Smooth muscle cell (in vitro differentiated cells): Measurements from ENCODE around the gene ADIPOR2. TPM values are rescaled to one million over a fixed set of nuclear protein-coding genes. Genes with fewer than 3 reads are reported as not detected.
A peak's percentile ranks its signal among the peaks of the same experiment; 100 is the strongest.

Experiments
- DNase-seq: peaks from one replicate; lab custom pipeline; 2025; ENCODE audit not compliant: unreplicated experiment; lab: John Stamatoyannopoulos, UW
- H2AFZ ChIP-seq: fragments of 200-600 bp; sonication (generic); 2 replicates; pipeline ENCODE4 v1.6.0; 2016; ENCODE audit warnings: antibody characterized with exemption, low read depth, mild to moderate bottlenecking
- H3F3A ChIP-seq: fragments of 200-600 bp; sonication (generic); 2 replicates; pipeline ENCODE4 v1.6.0; 2017; ENCODE audit warnings: antibody characterized with exemption, low read depth
- H3K27ac ChIP-seq: fragments of 200-600 bp; sonication (generic); 2 replicates; pipeline ENCODE4 v1.5.1; 2016; ENCODE audit warnings: low read depth, mild to moderate bottlenecking
- H3K27me3 ChIP-seq: fragments of 200-600 bp; sonication (generic); 2 replicates; pipeline ENCODE4 v1.6.1; 2016; ENCODE audit warnings: low read depth, mild to moderate bottlenecking
- H3K36me3 ChIP-seq: fragments of 200-600 bp; sonication (generic); 2 replicates; pipeline ENCODE4 v1.5.1; 2016; ENCODE audit warnings: low read depth
- H3K4me1 ChIP-seq: fragments of 200-600 bp; sonication (generic); 2 replicates; pipeline ENCODE4 v1.5.1; 2016; ENCODE audit warnings: low read depth
- H3K4me2 ChIP-seq: fragments of 200-600 bp; sonication (generic); 2 replicates; pipeline ENCODE4 v1.6.0; 2016; ENCODE audit warnings: mild to moderate bottlenecking
- H3K4me3 ChIP-seq: fragments of 200-600 bp; sonication (generic); 2 replicates; pipeline ENCODE4 v1.5.1; 2016; ENCODE audit warnings: mild to moderate bottlenecking
- H3K79me2 ChIP-seq: fragments of 200-600 bp; sonication (generic); 2 replicates; pipeline ENCODE4 v1.6.0; 2016; ENCODE audit warnings: low read depth, mild to moderate bottlenecking
- H3K9ac ChIP-seq: fragments of 200-600 bp; sonication (generic); 2 replicates; pipeline ENCODE4 v1.6.0; 2016; ENCODE audit warnings: low read depth
- H3K9me3 ChIP-seq: fragments of 200-600 bp; sonication (generic); replicated peaks from 2 replicates; pipeline ENCODE4 v1.5.1; 2016; ENCODE audit warnings: low read depth
- H4K20me1 ChIP-seq: fragments of 200-600 bp; sonication (generic); 2 replicates; pipeline ENCODE4 v1.6.0; 2016; ENCODE audit warnings: low read depth
- CTCF ChIP-seq: fragments of 200-600 bp; sonication (generic); IDR thresholded peaks from 2 replicates; pipeline ENCODE4 v1.5.1; 2017; ENCODE audit warnings: borderline replicate concordance, mild to moderate bottlenecking, antibody characterized with exemption; ENCODE audit not compliant: insufficient read depth, poor library complexity, severe bottlenecking
- WGBS: methylation state at CpG from one replicate; pipeline ENCODE4 v1.1.7; 2016; ENCODE audit warnings: low lambda C conversion rate; 5-methylcytosine and 5-hydroxymethylcytosine counted together
- polyA plus RNA-seq: library from polyadenylated mRNA; unstranded; fragments of >200 nt; fragmentation: Nextera tagmentation; extraction: Ambion mirVana; gene quantifications from 2 replicates; pipeline ENCODE4 v1.2.1, GENCODE V29; 2016
- total RNA-seq: library from RNA; depleted of rRNA; stranded (reverse); fragments of >200 nt; gene quantifications from 2 replicates; pipeline ENCODE4 v1.2.3, GENCODE V29; 2014

ADIPOR2 gene
- total and polyA plus RNA-seq, 2 experiments from 2014 or later, result 7.0 to 34.1 TPM

- Histone ChIP-seq H4K20me1 (no peaks in the 10 kb centered on the region), H3K27ac (no peak overlapping the region), H3K27me3 (no peaks in the 10 kb centered on the region), H3K79me2 (no peaks in the 10 kb centered on the region), H3F3A (no peaks in the 10 kb centered on the region), H3K9me3 (no peaks in the 10 kb centered on the region), H3K4me3 (no peak overlapping the region), H3K9ac (no peak overlapping the region), H3K4me2 (no peak overlapping the region), H3K36me3 (no peaks in the 10 kb centered on the region), H3K4me1 (peaks cover 4% of the 10 kb centered on the region), H2AFZ (no peak overlapping the region)
- no peak for DNase-seq
- TF ChIP-seq CTCF, result no peak
- 89% methylated on average over 16 of the region's 16 CpGs for WGBS
Observed at GRCh38 chr12:1801303-1801975, 110.6 kb downstream of the ADIPOR2 start.

GRCh38 chr12:1803736-1804135 lies 112.9 kb downstream of the ADIPOR2 start:
- no peaks in the 10 kb centered on the region for H3K27me3 ChIP-seq
- H4K20me1 ChIP-seq, result no peaks in the 10 kb centered on the region
- no peaks in the 10 kb centered on the region for H3F3A ChIP-seq
- H3K4me1 ChIP-seq, result peaks cover 4% of the 10 kb centered on the region
- no peak overlapping the region for H3K27ac ChIP-seq
- no peak overlapping the region for H3K9ac ChIP-seq
- H2AFZ ChIP-seq, result no peak overlapping the region
- no peak overlapping the region for H3K4me2 ChIP-seq
- 88% methylated on average over 7 of the region's 7 CpGs for WGBS
- no peak for TF ChIP-seq CTCF
- H3K79me2 ChIP-seq, result no peaks in the 10 kb centered on the region
- H3K9me3 ChIP-seq, result no peaks in the 10 kb centered on the region
- H3K4me3 ChIP-seq, result no peak overlapping the region
- DNase-seq, result no peak
- H3K36me3 ChIP-seq, result no peaks in the 10 kb centered on the region

GRCh38 chr12:1804545-1805332 lies 113.9 kb downstream of the ADIPOR2 start:
- Histone ChIP-seq H3K4me2 (peak overlapping the region; percentile 68), H3K9ac (no peak overlapping the region), H3K27ac (no peak overlapping the region), H3K79me2 (no peaks in the 10 kb centered on the region), H3K36me3 (no peaks in the 10 kb centered on the region), H3K27me3 (no peaks in the 10 kb centered on the region), H3K4me3 (no peak overlapping the region), H2AFZ (peak overlapping the region; percentile 93), H3K9me3 (no peaks in the 10 kb centered on the region), H3K4me1 (peaks cover 4% of the 10 kb centered on the region), H4K20me1 (no peaks in the 10 kb centered on the region), H3F3A (no peaks in the 10 kb centered on the region)
- DNase-seq, result no peak
- 55% methylated on average over 25 of the region's 25 CpGs for WGBS
- no peak for TF ChIP-seq CTCF
